Measurements from ENCODE around the gene NDC80.
"Not testable (repeated sequence)": the region's sequence is repeated elsewhere in the genome, so short reads cannot be mapped to it uniquely, and the experiment has no call there.

Gene NDC80

GRCh38 chr18:2571200-2572170, at the start of gene NDC80, which contains the start of gene METTL4:
NDC80 (plus strand) TSS chr18:2571557; CDS start chr18:2572986, 1,429 bp downstream.
METTL4 (minus strand) TSS chr18:2571505; CDS start chr18:2567216, 4,289 bp downstream.
- DNase-seq, result peak; percentile 74

- peak; percentile 47 for DNase-seq
Measured at GRCh38 chr18:2522112-2522511, 49.2 kb upstream of the NDC80 start.

GRCh38 chr18:2524794-2525198, 46.6 kb upstream of the NDC80 start:
- not testable (repeated sequence) for DNase-seq

GRCh38 chr18:2526329-2526728, 45.0 kb upstream of the NDC80 start:
- peak; percentile 20 for DNase-seq

GRCh38 chr18:2529154-2529553, 42.2 kb upstream of the NDC80 start:
- no peak for DNase-seq

- DNase-seq, result no peak
Measured at GRCh38 chr18:2531751-2532150, 39.6 kb upstream of the NDC80 start.

GRCh38 chr18:2532797-2533196, 38.6 kb upstream of the NDC80 start:
- DNase-seq, result no peak

- DNase-seq, result no peak
Measured at GRCh38 chr18:2534906-2535305, 36.5 kb upstream of the NDC80 start.

GRCh38 chr18:2535419-2535910, 35.9 kb upstream of the NDC80 start:
- no peak for DNase-seq

- DNase-seq, result no peak
Measured at GRCh38 chr18:2536063-2536462, 35.3 kb upstream of the NDC80 start.

- DNase-seq, result no peak
Measured at GRCh38 chr18:2536493-2536892, 34.9 kb upstream of the NDC80 start.

GRCh38 chr18:2537296-2537695, 34.1 kb upstream of the NDC80 start:
- DNase-seq, result no peak

GRCh38 chr18:2538236-2538635, 33.1 kb upstream of the NDC80 start:
- no peak for DNase-seq

- DNase-seq, result no peak
Measured at GRCh38 chr18:2538844-2539243, 32.5 kb upstream of the NDC80 start.

- DNase-seq, result no peak
Measured at GRCh38 chr18:2540575-2540974, 30.8 kb upstream of the NDC80 start.

- not testable (repeated sequence) for DNase-seq
Measured at GRCh38 chr18:2541925-2542563, 29.3 kb upstream of the NDC80 start.

GRCh38 chr18:2545155-2545554, 26.2 kb upstream of the NDC80 start:
- DNase-seq, result no peak

- peak; percentile 18 for DNase-seq
Measured at GRCh38 chr18:2547477-2548087, 23.8 kb upstream of the NDC80 start.

GRCh38 chr18:2549462-2549861, 21.9 kb upstream of the NDC80 start:
- no peak for DNase-seq

- DNase-seq, result no peak
Measured at GRCh38 chr18:2551425-2551824, 19.9 kb upstream of the NDC80 start.

GRCh38 chr18:2554696-2555095, 16.7 kb upstream of the NDC80 start:
- DNase-seq, result no peak

GRCh38 chr18:2555895-2556294, 15.5 kb upstream of the NDC80 start:
- DNase-seq, result no peak

- no peak for DNase-seq
Measured at GRCh38 chr18:2557536-2557935, 13.8 kb upstream of the NDC80 start.

Data from NCI-H510A (cell line).